CD4-positive, alpha-beta T cell treated with Interleukin-21 for 1 hour (primary cell): Measurements from ENCODE around the gene CD40LG.

ENCODE experiments used
- DNase-seq: peaks from one replicate; pipeline ENCODE4 v3.0.0-alpha.2; 2020

Gene CD40LG

GRCh38 chrX:136647677-136648360 lies at the start of gene CD40LG:
CD40LG (plus strand) TSS chrX:136648158; CDS start chrX:136648249, 91 bp downstream.
- DNase-seq: peak; percentile 48

- peak; percentile 50 for DNase-seq
These were observed 49.3 kb upstream of the CD40LG start for GRCh38 chrX:136598631-136599030.

GRCh38 chrX:136600059-136600458 lies 47.9 kb upstream of the CD40LG start:
- DNase-seq: no peak

- DNase-seq: no peak
These were observed 40.7 kb upstream of the CD40LG start for GRCh38 chrX:136607236-136607635.

- DNase-seq: peak; percentile 72
These were observed 39.5 kb upstream of the CD40LG start for GRCh38 chrX:136608295-136608933.

GRCh38 chrX:136616987-136617685 lies 30.8 kb upstream of the CD40LG start:
- peak; percentile 58 for DNase-seq

GRCh38 chrX:136619899-136620505 lies 28.0 kb upstream of the CD40LG start:
- DNase-seq: peak; percentile 61

- DNase-seq: no peak
These were observed 27.2 kb upstream of the CD40LG start for GRCh38 chrX:136620780-136621179.

- no peak for DNase-seq
These were observed 25.4 kb upstream of the CD40LG start for GRCh38 chrX:136622568-136622967.

GRCh38 chrX:136623396-136623795 lies 24.6 kb upstream of the CD40LG start:
- DNase-seq: no peak

- DNase-seq: no peak
These were observed 22.7 kb upstream of the CD40LG start for GRCh38 chrX:136625246-136625645.

GRCh38 chrX:136626237-136626636 lies 21.7 kb upstream of the CD40LG start:
- DNase-seq: no peak

GRCh38 chrX:136626891-136627290 lies 21.1 kb upstream of the CD40LG start:
- DNase-seq: no peak

GRCh38 chrX:136627409-136627808 lies 20.5 kb upstream of the CD40LG start:
- DNase-seq: peak; percentile 45

GRCh38 chrX:136629084-136629750 lies 18.7 kb upstream of the CD40LG start:
- no peak for DNase-seq

- no peak for DNase-seq
These were observed 17.1 kb upstream of the CD40LG start for GRCh38 chrX:136630881-136631280.

- DNase-seq: peak; percentile 63
These were observed 12.7 kb upstream of the CD40LG start for GRCh38 chrX:136635235-136635634.

GRCh38 chrX:136636121-136636520 lies 11.8 kb upstream of the CD40LG start:
- DNase-seq: no peak

GRCh38 chrX:136639506-136640176 lies 8.3 kb upstream of the CD40LG start:
- no peak for DNase-seq

GRCh38 chrX:136643243-136643642 lies 4.7 kb upstream of the CD40LG start:
- no peak for DNase-seq

- peak; percentile 57 for DNase-seq
These were observed 1.2 kb upstream of the CD40LG start for GRCh38 chrX:136646602-136647239.

- no peak for DNase-seq
These were observed 2.9 kb downstream of the CD40LG start for GRCh38 chrX:136650811-136651210.
